HCT116 (cell line): Measurements from ENCODE around the gene HES2. TPM values are rescaled to one million over a fixed set of nuclear protein-coding genes. Genes with fewer than 3 reads are reported as not detected.

Experiments used
- ATAC-seq: fragments of 200-7000 bp; cut with Tn5 transposase; 2 replicates; pipeline ENCODE4 v1.9.1; 2020; ENCODE audit warnings: mild to moderate bottlenecking, moderate library complexity
- BruUV-seq: library from RNA; stranded (reverse); fragments of 400-500 nt; replicated peaks from 2 replicates; lab custom pipeline; 2021; lab: Mats Ljungman, UMichigan
- CTCF ChIA-PET: fragments of 300-600 bp; sonication (Branson Sonifier 250); formaldehyde crosslinking; loops from one replicate; lab custom pipeline; 2021; ENCODE audit warnings: antibody characterized with exemption; lab: Charles Lee
- POLR2A ChIA-PET: fragments of 300-600, 350-600 bp; sonication (Branson Sonifier 250); formaldehyde crosslinking; loops from one replicate; lab custom pipeline; 2021; ENCODE audit warnings: antibody characterized with exemption; lab: Charles Lee
- RAD21 ChIA-PET, 2 experiments: fragments of 300-600 bp; sonication (Branson Sonifier 250); formaldehyde crosslinking; loops; one replicate each; lab custom pipeline; 2023; ENCODE audit warnings: low total read pairs in 2 of 2; ENCODE audit not compliant: uncharacterized antibody in 2 of 2, unreplicated experiment in 2 of 2, low non-redundant PET in 1 of 2; lab: Charles Lee
- DNase-seq: peaks from one replicate; pipeline ENCODE4 v3.0.0-alpha.2; 2010; ENCODE audit warnings: low read depth, low spot score
- H2AFZ ChIP-seq: fragments of 200-600 bp; shearing (Covaris generic), sonication (generic); 2 replicates; pipeline ENCODE4 v1.6.1; 2017; ENCODE audit warnings: low read depth, mixed run types, mixed read lengths, antibody characterized with exemption, low read length; ENCODE audit not compliant: poor library complexity, severe bottlenecking
- H3K27ac ChIP-seq: 2 replicates; pipeline ENCODE4 v1.5.1; 2012; ENCODE audit warnings: low read depth, low read length
- H3K27me3 ChIP-seq: fragments of 200-600 bp; sonication (generic); 2 replicates; pipeline ENCODE4 v1.6.1; 2016; ENCODE audit warnings: mixed run types, low read length, mixed read lengths; ENCODE audit not compliant: insufficient read depth
- H3K36me3 ChIP-seq, 2 experiments: fragments of 200-500 bp in 1 of 2; fragments of 200-600 bp in 1 of 2; sonication (Bioruptor generic) in 1 of 2; sonication (generic) in 1 of 2; 2 replicates each; pipeline versions ENCODE4 v1.5.1 to v1.6.1; 2014 to 2016; ENCODE audit warnings: low read length in 2 of 2, inconsistent platforms in 1 of 2, mixed read lengths in 1 of 2, mixed run types in 1 of 2; ENCODE audit not compliant: insufficient read depth in 2 of 2, control insufficient read depth in 1 of 2
- H3K4me1 ChIP-seq, 2 experiments: fragments of 200-600 bp in 1 of 2; sonication (generic) in 1 of 2; 2 replicates each; pipeline versions ENCODE4 v1.5.1 to v1.6.1; 2012 to 2017; ENCODE audit warnings: low read length in 2 of 2, inconsistent platforms in 1 of 2, mild to moderate bottlenecking in 1 of 2, mixed read lengths in 1 of 2, mixed run types in 1 of 2, moderate library complexity in 1 of 2; ENCODE audit not compliant: insufficient read depth in 2 of 2, control insufficient read depth in 1 of 2
- H3K4me2 ChIP-seq: fragments of 200-600 bp; sonication (generic); 2 replicates; pipeline ENCODE4 v1.6.1; 2017; ENCODE audit warnings: mixed run types, low read length, mixed read lengths
- H3K4me3 ChIP-seq, 2 experiments: fragments of 200-600 bp in 1 of 2; sonication (generic) in 1 of 2; replicated peaks in 1 of 2; 2 replicates each; pipeline ENCODE4 v1.5.1; 2011 to 2016; ENCODE audit warnings: low read length in 2 of 2, control low read depth in 1 of 2, low read depth in 1 of 2, mild to moderate bottlenecking in 1 of 2, mixed read lengths in 1 of 2, mixed run types in 1 of 2
- H3K79me2 ChIP-seq: fragments of 200-600 bp; sonication (generic); 2 replicates; pipeline ENCODE4 v1.6.1; 2017; ENCODE audit warnings: mild to moderate bottlenecking, mixed run types, low read length, moderate library complexity, mixed read lengths; ENCODE audit not compliant: insufficient read depth
- H3K9ac ChIP-seq: fragments of 200-600 bp; sonication (generic); 2 replicates; pipeline ENCODE4 v1.6.1; 2016; ENCODE audit warnings: low read length, mixed read lengths
- H3K9me2 ChIP-seq: fragments of 200-600 bp; sonication (generic), shearing (Covaris generic); 2 replicates; pipeline ENCODE4 v1.6.1; 2017; ENCODE audit warnings: mixed run types, mild to moderate bottlenecking, moderate library complexity; ENCODE audit not compliant: insufficient read depth
- H3K9me3 ChIP-seq, 2 experiments: fragments of 200-500 bp in 1 of 2; fragments of 200-600 bp in 1 of 2; sonication (Bioruptor generic) in 1 of 2; sonication (generic) in 1 of 2; 2 replicates each; pipeline ENCODE4 v1.6.1; 2014 to 2017; ENCODE audit warnings: low read length in 2 of 2, mixed read lengths in 2 of 2, inconsistent platforms in 1 of 2, low read depth in 1 of 2, mild to moderate bottlenecking in 1 of 2, mixed run types in 1 of 2, moderate library complexity in 1 of 2; ENCODE audit not compliant: control insufficient read depth in 1 of 2, insufficient read depth in 1 of 2
- H4K20me1 ChIP-seq: fragments of 200-600 bp; sonication (generic), shearing (Covaris generic); 2 replicates; pipeline ENCODE4 v1.6.1; 2017; ENCODE audit warnings: mixed run types, mild to moderate bottlenecking, moderate library complexity; ENCODE audit not compliant: insufficient read depth
- EGR1 ChIP-seq: IDR thresholded peaks from 2 replicates; pipeline ENCODE4 v1.6.1; 2012; ENCODE audit warnings: low read depth
- EZH2 ChIP-seq: fragments of 200-600 bp; sonication (generic); IDR thresholded peaks from 2 replicates; pipeline ENCODE4 v1.6.1; 2017; ENCODE audit warnings: antibody characterized with exemption, mixed run types
- POLR2A ChIP-seq: IDR thresholded peaks from 2 replicates; pipeline ENCODE4 v1.7.0; 2011; ENCODE audit warnings: borderline replicate concordance; ENCODE audit not compliant: insufficient read depth, insufficient read length; ENCODE audit errors: extremely low read depth
- POLR2AphosphoS5 ChIP-seq: IDR thresholded peaks from 2 replicates; pipeline ENCODE4 v1.6.1; 2011; ENCODE audit warnings: mild to moderate bottlenecking, low read depth, low read length, moderate library complexity
- RAD21 ChIP-seq: IDR thresholded peaks from 2 replicates; pipeline ENCODE4 v1.6.1; 2012; ENCODE audit warnings: low read depth, mild to moderate bottlenecking
- SIN3A ChIP-seq: IDR thresholded peaks from 2 replicates; pipeline ENCODE4 v1.6.1; 2012; ENCODE audit warnings: low read depth
- SP1 ChIP-seq: IDR thresholded peaks from 2 replicates; pipeline ENCODE4 v1.6.1; 2012; ENCODE audit warnings: low read depth
- TCF7L2 ChIP-seq: IDR thresholded peaks from 2 replicates; pipeline ENCODE4 v1.7.0; 2011; ENCODE audit warnings: borderline replicate concordance, inconsistent platforms; ENCODE audit not compliant: insufficient read depth, insufficient read length; ENCODE audit errors: extremely low read depth
- YY1 ChIP-seq: IDR thresholded peaks from 2 replicates; pipeline ENCODE4 v1.6.1; 2011; ENCODE audit warnings: low read length, low read depth, moderate library complexity, mild to moderate bottlenecking; ENCODE audit not compliant: insufficient replicate concordance; ENCODE audit errors: extremely low read depth
- ZFX ChIP-seq: fragments of 450-650 bp; IDR thresholded peaks from 2 replicates; pipeline ENCODE4 v1.6.1; 2017
- intact Hi-C: fragments of 100-400 bp; cut with micrococcal nuclease; formaldehyde crosslinking; loops from 2 replicates; pipeline ENCODE4 v1.10.0; 2022
- total RNA-seq: library from RNA; stranded (reverse); gene quantifications from one replicate; pipeline ENCODE4 v1.2.1, GENCODE V29; 2021; ENCODE audit not compliant: unreplicated experiment
- TF ChIP-seq, protein P1 (sequence below), 3 experiments: fragments of 200-600 bp in 1 of 3; sonication (generic) in 1 of 3; IDR thresholded peaks in 2 of 3; conservative IDR thresholded peaks in 1 of 3; 2 replicates each; pipeline ENCODE4 v1.5.1; 2012 to 2017; ENCODE audit warnings: low read depth in 2 of 3, low read length in 2 of 3, antibody characterized with exemption in 1 of 3, borderline replicate concordance in 1 of 3, control low read depth in 1 of 3, mild to moderate bottlenecking in 1 of 3, mixed read lengths in 1 of 3, mixed run types in 1 of 3, moderate library complexity in 1 of 3; ENCODE audit not compliant: insufficient read depth in 1 of 3
- TF ChIP-seq, protein P2 (sequence below): IDR thresholded peaks from 2 replicates; pipeline ENCODE4 v1.6.1; 2012

Gene HES2
- total RNA-seq, 1 experiment from 2014 or later, result 8.4 TPM

DNA sequence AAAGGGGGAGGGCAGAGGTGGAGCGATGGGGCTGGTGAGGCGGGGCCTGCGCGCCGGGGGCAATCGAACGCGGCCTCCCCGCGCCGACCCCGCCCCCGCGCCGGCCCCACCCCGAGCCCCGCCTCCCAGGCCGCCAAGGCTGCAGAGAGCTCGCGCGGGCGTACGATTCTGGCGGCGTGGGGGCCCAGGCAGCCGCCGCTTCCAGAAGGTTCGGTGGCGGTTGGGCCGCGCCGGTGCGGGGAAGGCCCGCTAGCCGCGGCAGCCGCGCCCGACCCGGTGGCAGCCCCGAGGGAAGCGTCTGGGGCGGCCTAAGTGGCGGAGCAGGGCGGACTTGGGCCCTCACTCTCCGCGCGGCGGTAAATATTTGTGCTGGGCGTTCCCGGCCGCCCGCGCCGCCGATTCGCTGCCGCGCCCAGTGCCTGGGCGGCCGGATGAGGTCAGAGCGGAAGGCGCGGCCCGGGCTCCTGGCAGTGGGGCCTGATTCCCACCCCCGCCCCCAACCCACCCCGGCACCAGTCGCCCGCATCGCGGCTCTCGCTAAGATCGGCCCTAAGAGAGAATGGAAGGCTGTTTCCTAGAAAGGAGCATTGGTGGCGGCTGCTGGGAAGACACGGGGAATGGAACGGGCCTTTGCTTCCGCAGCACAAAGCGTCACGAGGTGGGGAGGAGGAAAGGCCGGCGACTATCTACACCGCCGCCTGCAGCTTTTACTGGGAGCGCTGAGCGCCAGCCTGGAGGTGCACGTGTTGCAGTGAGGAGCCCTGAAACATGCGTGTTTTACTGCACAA lies 26.1 kb downstream of the HES2 start, which contains the start of gene ACOT7:
Gene ACOT7, minus strand, starts transcription at position 368 of the 788 bp plus-strand sequence. CDS start 368 bp downstream, outside the sequence.
- no peaks in the 10 kb centered on the region for H3K27me3 ChIP-seq
- no peaks in the 10 kb centered on the region for H3K36me3 ChIP-seq
- peaks cover 42% of the 10 kb centered on the region for H3K79me2 ChIP-seq
- TF ChIP-seq POLR2AphosphoS5 (peak; percentile 86), RAD21 (no peak), TCF7L2 (peak; percentile 5), SP1 (peak; percentile 39), YY1 (peak; percentile 2), EGR1 (peak; percentile 34; the same call in 1 of the 2 replicates), EZH2 (no peak), POLR2A (no peak), SIN3A (peak; percentile 43; the same call in 1 of the 2 replicates), ZFX (peak; percentile 75)
- TF ChIP-seq, protein P1, sequence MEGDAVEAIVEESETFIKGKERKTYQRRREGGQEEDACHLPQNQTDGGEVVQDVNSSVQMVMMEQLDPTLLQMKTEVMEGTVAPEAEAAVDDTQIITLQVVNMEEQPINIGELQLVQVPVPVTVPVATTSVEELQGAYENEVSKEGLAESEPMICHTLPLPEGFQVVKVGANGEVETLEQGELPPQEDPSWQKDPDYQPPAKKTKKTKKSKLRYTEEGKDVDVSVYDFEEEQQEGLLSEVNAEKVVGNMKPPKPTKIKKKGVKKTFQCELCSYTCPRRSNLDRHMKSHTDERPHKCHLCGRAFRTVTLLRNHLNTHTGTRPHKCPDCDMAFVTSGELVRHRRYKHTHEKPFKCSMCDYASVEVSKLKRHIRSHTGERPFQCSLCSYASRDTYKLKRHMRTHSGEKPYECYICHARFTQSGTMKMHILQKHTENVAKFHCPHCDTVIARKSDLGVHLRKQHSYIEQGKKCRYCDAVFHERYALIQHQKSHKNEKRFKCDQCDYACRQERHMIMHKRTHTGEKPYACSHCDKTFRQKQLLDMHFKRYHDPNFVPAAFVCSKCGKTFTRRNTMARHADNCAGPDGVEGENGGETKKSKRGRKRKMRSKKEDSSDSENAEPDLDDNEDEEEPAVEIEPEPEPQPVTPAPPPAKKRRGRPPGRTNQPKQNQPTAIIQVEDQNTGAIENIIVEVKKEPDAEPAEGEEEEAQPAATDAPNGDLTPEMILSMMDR (IDR thresholded peaks at IDR 0.05 in 2 of 3, conservative IDR thresholded peaks at IDR 0.05 in 1 of 3; ENCODE audit: borderline replicate concordance in 1 of 3, insufficient read depth in 1 of 3, low read depth in 2 of 3, low read length in 2 of 3), result no peak
- TF ChIP-seq, protein P2, sequence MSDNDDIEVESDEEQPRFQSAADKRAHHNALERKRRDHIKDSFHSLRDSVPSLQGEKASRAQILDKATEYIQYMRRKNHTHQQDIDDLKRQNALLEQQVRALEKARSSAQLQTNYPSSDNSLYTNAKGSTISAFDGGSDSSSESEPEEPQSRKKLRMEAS, result peak; percentile 91
- DNase-seq (peak; percentile 69), ATAC-seq (peak; percentile 88)
- peak within 1 kb of the TSS; percentile 99 for H3K4me2 ChIP-seq
- no peaks in the 10 kb centered on the region for H4K20me1 ChIP-seq
- intact Hi-C loops, result no loop called here
- ChIA-PET RAD21 (interaction anchor here (0.6 to 0.7 kb wide), 3 partner anchors 13 to 147 kb away, joined by 3 to 6 read pairs (median 3); no protein-coding TSS in a partner anchor), CTCF (interaction anchor here (0.6 to 1.7 kb wide), 9 partner anchors 8 to 757 kb away, joined by 3 to 9 read pairs (median 4); no protein-coding TSS in a partner anchor), POLR2A (interaction anchor here (0.6 to 2.2 kb wide), 11 partner anchors 9 to 156 kb away, joined by 3 to 12 read pairs (median 3); partner anchors contain the start of gene HES2)
- peaks cover 14 to 42% of the 10 kb centered on the region in 2 experiments for H3K4me1 ChIP-seq
- no peaks in the 10 kb centered on the region for H3K9me3 ChIP-seq
- no peaks in the 10 kb centered on the region for H3K9me2 ChIP-seq
- no peak within 1 kb of the TSS for H2AFZ ChIP-seq
- peak within 1 kb of the TSS; percentile 93 for H3K9ac ChIP-seq
- peak within 1 kb of the TSS; percentile 79 to 96 for H3K4me3 ChIP-seq
- no TSS peak for BruUV-seq
- H3K27ac ChIP-seq, result peak within 1 kb of the TSS; percentile 92
